Cardiac fibroblast (primary cell): ENCODE measurements around the gene CD38.

ENCODE experiments used
- DNase-seq, 2 donors: peaks; one replicate each; pipeline versions ENCODE4 v3.0.0 to v3.0.0-alpha.2; 2010; ENCODE audit warnings: low read depth in 2 of 2
- H3K4me3 ChIP-seq, 2 donors: replicated peaks in 1 of 2; 1 replicate in 1 of 2; 2 replicates in 1 of 2; pipeline ENCODE4 v1.5.1; 2011; ENCODE audit warnings: low read depth in 2 of 2, low read length in 2 of 2, mild to moderate bottlenecking in 2 of 2, moderate library complexity in 1 of 2
- TF ChIP-seq, protein P1 (sequence below): IDR thresholded peaks from one replicate; pipeline ENCODE4 v1.5.1; 2011; ENCODE audit warnings: low read depth, mild to moderate bottlenecking, low read length, inconsistent platforms

Gene CD38

DNA sequence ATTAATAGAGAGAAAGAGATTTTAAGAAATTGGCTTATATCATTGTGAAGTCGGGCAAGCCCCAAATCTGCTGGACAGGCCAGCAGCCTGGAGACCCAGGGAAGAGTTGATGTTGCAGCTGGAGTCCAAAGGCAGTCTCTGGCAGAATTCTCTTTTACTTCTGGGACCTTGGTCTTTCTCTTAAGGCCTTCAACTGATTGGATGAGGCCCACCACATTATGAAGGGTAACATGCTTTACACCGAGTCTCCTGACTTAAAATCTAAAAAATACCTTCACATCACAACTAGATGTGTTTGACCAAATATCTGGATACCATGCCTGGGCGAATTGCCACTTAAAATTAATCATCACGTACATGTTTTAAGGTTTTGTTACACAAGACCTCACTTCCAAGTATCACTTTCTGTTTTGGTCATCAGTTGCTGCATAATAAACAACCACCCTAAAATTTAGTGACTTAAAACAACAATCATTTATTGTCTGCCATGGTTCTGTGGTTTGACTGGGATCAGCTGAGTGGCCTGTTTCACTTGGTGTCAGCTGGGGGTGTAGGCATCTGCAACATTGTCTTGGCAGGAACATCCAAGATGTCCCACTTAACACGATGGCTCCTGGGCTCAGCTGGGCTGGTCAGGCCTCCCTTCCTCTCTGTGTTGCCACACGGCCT is 3.4 kb downstream of the CD38 start:
- DNase-seq: peak; percentile 16 to 31

DNA sequence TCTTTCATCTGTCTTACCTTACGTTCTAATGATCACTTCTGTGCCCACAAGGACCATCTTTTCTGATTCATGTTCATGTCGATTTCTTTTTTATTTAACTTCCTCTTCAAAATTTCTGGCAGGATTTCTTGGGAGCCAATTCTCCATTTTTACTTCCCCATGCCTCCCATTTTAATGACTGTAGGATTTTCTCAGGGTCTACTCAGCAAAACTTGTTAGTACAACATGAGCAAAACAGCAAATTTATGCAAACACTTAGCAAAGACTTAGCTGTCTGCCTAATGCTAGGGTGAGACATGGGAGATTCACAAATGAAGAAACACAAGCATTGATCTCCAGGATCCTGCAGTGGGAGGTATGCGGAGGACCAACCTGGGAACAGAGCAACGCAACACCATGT is 5.5 kb downstream of the CD38 start:
- TF ChIP-seq, protein P1, sequence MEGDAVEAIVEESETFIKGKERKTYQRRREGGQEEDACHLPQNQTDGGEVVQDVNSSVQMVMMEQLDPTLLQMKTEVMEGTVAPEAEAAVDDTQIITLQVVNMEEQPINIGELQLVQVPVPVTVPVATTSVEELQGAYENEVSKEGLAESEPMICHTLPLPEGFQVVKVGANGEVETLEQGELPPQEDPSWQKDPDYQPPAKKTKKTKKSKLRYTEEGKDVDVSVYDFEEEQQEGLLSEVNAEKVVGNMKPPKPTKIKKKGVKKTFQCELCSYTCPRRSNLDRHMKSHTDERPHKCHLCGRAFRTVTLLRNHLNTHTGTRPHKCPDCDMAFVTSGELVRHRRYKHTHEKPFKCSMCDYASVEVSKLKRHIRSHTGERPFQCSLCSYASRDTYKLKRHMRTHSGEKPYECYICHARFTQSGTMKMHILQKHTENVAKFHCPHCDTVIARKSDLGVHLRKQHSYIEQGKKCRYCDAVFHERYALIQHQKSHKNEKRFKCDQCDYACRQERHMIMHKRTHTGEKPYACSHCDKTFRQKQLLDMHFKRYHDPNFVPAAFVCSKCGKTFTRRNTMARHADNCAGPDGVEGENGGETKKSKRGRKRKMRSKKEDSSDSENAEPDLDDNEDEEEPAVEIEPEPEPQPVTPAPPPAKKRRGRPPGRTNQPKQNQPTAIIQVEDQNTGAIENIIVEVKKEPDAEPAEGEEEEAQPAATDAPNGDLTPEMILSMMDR: no peak
- H3K4me3 ChIP-seq: no peak overlapping the region
- DNase-seq: no peak

More for the DNA sequence above, 3.4 kb downstream of the CD38 start:
- H3K4me3 ChIP-seq: no peak overlapping the region
- TF ChIP-seq, protein P1: no peak

DNA sequence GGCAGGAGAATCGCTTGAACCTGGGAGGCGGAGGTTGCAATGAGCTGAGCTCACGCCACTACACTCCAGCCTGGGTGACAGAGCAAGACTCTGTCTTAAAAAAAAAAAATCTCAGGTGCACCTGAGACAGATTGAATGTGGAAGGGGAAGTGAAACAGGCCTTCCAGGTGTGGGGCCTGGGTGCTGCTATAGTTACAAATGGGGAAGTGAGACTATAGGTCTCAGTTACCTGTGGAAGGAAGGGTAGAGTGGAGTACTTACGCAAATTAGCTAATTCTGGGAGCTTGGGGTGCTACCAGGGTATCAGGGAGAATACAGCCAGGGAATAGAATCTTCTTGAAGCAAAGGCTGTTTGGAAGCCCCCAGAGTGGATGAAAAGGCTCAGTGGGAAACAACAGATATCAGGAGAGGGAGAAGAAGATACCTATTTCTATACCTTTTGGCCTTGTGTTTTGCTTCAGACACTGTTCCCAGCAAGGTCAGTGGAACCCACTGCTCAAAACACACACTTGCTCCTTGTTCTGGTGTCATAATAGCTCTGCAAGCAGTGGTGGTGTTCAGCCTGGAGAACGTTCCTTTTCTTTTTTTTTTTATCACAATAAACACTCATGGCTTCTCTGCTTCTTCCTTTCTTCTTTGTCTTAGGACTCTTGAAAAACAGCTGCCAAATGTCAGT is 7.0 kb downstream of the CD38 start:
- TF ChIP-seq, protein P1: no peak
- no peak overlapping the region for H3K4me3 ChIP-seq
- DNase-seq: no peak

DNA sequence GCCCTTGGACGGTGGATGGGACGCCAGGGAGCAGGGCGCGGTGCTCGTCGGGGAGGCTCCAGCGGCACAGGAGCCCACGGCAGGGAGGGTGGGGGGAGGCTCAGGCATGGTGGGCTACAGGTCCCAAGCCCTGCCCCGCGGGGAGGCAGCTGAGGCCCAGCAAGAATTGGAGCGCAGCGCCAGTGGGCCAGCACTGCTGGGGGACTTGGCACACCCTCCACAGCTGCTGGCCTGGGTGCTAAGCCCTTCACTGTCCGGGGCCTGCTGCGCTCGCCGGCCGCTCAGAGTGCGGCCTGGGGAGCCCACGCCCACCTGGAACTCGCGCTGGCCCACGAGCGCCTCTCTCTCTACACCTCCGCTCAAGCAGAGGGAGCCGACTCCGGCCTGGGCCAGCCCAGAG is 8.6 kb downstream of the CD38 start:
- TF ChIP-seq, protein P1: no peak
- H3K4me3 ChIP-seq: no peak overlapping the region
- DNase-seq: no peak

DNA sequence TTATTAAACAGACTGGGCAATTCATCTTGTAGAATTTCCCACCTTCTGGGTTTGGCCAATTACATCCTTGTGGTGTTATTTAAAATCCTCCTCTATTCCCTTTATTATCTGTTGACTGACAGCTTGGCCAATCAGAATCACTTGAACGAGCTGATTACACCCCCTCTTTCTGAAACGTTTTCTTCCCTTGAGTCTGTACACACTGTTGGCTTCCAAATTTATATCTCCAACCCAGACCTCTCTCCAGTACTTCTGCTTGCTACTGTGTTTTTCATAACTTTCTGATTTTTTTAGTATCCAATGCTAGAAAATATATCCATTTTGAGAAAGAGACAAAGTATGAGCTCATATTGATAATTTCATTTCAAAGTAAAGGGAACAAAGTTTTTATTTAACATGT is 14.8 kb downstream of the CD38 start:
- H3K4me3 ChIP-seq: no peak overlapping the region
- TF ChIP-seq, protein P1: no peak
- DNase-seq: no peak

DNA sequence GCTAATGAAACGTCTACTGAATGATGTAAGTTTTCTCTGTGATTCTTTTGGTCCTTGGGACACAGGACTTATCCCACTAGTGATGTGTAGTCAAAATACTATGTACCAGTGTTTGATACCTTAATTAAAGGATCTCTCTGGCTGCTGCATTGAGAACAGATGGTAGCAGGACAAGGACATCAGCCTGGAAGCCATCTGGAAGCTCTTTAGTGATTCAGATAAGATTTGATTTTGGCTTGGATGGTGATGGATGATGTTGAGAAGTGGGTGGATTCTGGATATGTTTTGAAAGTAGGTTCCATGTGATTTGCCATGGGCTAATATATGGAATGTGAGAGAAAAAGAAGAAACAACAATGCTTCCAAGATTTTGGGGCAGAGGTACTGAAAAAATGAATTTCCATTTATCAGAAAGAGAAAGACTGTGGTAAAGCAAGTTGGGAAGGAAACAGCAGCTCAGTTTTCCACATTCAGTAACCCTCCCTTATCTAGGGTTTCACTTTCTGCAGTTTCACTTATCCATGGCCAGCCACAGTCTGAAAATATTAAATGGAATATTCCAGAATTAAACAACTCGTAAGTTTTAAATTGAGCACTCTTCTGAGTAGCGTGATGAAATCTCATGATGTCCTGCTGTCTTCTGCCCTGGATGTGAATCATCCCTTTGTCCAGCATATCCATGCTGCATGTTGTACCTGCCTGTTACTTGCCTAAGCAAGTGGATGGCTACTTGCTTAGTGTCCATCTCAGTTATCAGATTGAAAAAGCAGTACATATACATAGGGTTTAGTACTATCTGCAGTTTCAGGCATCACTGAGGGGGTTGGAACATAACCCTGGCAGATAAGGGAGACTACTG is 15.6 kb downstream of the CD38 start:
- H3K4me3 ChIP-seq: no peak overlapping the region
- no peak for DNase-seq
- TF ChIP-seq, protein P1: no peak
